ENCODE data around the gene LILRA5.

GRCh38 chr19:54262470-54262869 lies 50.5 kb downstream of the LILRA5 start:
- TF ChIP-seq CTCF (conservative IDR thresholded peaks at IDR 0.05; ENCODE audit: low read depth, low read length) (no peak), EZH2 (IDR thresholded peaks at IDR 0.05; ENCODE audit: borderline replicate concordance, low read depth, low read length, poor library complexity, severe bottlenecking) (no peak)
